HG03439 (cell line): Measurements from ENCODE around the gene TAB2.
A peak's percentile ranks its signal among the peaks of the same experiment; 100 is the strongest.

Experiments
- ATAC-seq: cut with Tn5 transposase; IDR thresholded peaks from one replicate; pipeline ENCODE4 v1.9.1; 2021; ENCODE audit warnings: mild to moderate bottlenecking, moderate library complexity; ENCODE audit not compliant: unreplicated experiment

TAB2 gene

DNA sequence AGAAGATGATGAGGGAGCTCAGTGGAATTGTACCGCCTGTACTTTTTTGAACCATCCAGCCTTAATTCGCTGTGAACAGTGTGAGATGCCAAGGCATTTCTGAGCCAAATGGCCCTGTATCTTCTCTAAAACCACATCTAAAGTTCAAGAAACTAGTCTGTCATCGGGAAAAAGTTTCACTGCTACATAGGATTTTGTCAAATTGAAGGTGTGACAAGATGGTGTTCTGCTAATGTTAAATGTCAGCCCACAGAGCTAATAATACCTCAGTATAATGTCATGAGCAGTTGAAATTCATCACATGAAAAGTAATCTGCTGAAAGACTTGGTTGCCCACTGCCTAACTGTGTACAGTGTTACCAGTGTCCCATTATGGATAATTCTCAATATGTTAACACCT, 92.1 kb downstream of the TAB2 start:
- ATAC-seq: no peak

DNA sequence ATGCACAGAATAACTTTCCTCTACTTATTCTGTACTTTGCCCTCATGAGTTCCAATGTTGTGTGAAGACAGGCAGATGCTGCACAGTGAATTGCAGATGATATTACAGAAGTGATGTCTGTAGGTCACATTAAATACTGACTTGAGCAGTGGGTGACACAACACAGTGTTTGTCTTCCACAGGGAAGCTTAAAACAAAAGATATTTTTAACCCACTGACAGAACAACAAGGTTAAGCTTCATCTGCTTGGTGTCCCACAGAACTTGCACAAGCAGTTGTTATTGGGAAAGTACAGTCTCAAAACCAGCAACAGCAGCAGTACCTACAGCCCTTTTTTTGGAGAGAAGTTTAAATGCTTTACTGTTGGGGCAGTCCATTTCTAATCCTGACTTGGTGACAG, 93.0 kb downstream of the TAB2 start:
- ATAC-seq: no peak

DNA sequence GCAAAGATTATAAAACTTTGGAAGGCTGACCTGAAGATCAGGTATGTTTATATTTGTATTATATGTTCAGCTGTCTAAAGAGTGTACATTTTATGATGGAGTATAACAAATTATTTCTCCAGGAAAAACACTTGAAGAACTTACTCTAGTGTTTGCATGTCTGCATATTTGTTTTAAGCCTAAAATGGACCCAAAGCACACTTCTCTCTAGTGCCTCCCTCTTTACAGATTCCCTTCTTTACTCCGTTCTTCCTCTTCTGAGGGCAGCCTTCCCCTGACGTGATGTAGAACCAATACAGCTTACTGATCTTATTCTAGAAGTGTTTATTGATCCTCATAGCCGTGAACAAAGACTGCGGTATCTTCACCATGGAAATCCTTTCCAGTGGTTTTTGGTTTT, 96.5 kb downstream of the TAB2 start:
- no peak for ATAC-seq

DNA sequence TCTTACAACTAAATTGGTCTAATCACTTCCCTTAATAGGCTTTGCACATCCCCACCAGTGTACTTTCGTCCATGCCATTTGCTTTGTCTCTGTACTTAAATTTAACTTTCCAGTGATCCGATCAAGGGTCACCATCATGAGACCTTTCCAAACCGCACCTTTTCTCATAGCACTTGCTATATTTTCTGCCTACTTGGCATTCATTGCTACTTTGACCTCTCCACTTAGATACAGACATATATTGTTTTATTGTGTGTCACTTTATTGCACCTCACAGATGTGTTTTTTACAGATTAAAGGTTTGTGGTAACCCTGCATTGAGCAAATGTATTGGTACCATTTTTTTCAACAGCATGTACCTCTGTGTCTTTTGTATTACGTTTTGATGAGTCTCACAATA, 97.3 kb downstream of the TAB2 start:
- no peak for ATAC-seq

DNA sequence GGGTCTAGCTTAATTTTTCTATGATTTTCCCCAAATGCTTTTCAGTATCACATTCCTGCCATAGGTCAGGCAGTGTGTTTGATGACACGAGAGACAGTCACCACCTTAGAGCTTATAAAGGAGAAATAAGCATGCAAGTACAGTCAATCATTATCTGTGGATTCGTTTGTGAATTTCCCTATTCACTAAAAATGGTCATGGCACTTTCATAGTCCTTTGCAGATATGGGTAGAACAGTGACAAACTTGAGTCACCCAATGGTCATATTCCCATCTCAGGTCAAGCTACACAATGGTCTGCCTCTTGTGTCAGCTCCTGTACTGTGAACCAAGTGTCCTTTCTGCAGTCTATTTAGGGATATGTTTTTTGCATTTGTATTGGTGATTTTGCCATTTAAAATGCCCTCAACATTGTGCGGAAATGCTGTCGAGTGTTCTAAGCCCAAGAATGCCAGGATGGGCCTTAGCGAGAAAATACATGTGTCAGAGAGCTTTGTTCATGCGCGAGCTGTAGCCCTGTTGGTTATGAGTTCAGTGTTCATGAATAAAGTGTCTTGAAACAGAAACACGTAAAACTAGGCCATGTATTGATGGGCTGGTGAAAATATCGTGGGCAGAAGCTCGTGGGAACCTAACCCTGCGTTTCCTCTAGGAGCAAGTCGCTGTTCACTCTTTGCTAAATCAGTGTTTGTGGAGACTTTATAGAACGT, 102.3 kb downstream of the TAB2 start:
- no peak for ATAC-seq

DNA sequence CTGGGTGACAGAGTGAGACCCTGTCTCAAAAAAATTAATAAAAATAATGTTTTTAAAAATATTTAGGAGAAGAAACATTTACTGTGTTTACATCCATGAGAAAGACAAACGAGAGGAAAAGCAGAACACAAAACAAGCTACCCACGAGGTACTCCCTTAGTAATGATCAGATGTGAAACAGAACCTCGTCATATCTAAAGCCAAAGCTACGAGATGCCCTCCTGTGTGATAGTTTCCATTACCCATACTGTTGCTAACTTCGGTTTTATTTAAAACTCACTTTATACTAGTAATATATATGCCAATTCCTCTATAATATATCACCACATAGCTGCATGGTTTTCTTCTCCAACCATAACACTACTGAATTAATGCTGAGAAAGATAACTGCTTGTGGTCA, 103.6 kb downstream of the TAB2 start:
- no peak for ATAC-seq

DNA sequence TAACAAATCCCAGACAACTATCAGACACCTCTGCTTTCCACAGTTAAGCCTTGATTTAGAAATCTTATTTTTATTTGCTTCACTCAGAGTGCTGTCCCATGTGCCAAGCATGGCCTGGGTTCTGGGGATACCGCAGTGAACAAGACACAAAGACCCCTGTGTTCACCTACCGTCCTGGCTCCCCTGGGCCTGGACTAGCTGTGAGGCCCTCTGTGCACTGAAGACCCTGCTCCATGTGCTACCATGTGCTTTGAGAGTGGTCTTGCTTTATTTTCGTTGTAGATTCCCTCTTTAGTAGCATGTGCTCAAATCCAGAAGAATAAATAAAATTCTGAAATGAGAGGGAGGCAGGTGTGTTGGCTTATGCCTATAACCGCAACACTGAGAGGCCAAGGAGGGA, 105.1 kb downstream of the TAB2 start:
- ATAC-seq: no peak

DNA sequence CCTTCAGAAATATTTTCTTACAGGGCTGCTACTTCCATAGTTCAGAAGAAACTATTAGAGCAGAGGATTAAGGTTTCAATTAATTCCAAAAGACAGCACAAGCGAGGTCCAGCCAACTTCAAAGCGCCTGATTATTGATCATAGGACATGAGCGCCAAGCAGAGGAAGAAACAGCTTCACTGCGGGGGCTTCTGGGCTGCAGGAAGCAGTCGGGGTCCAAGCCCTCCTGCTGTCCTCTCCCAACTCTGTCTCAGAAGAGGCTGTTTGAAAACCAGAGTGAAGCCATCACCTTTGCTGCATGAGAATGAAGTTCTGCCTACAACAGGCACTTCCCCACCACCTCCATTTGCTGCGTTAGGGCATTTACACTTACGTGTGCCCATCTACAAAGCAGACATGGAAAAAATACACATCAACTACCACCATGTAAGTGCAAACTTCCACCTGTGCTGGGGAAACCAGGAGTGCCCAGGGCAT, 106.5 kb downstream of the TAB2 start:
- no peak for ATAC-seq

DNA sequence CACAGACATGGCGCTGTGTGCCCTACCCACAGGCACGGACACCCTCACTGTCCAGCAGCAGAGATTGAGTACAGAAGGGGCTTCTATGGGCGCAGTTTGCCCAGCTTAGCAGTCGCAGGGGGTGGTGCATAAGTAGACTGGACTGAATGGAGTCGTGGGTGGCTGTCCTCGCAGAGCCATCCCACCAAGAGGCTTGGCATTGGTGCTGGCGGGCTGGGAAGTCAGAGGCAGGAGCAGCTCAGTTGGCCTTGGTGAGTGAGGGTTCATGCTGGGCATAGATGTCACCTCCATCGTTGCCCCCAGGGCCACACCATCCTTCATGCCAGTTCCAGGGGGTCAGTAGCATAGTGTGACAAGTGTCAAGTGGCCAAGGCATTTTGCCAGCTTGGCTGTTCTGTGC, 107.7 kb downstream of the TAB2 start:
- ATAC-seq: no peak

DNA sequence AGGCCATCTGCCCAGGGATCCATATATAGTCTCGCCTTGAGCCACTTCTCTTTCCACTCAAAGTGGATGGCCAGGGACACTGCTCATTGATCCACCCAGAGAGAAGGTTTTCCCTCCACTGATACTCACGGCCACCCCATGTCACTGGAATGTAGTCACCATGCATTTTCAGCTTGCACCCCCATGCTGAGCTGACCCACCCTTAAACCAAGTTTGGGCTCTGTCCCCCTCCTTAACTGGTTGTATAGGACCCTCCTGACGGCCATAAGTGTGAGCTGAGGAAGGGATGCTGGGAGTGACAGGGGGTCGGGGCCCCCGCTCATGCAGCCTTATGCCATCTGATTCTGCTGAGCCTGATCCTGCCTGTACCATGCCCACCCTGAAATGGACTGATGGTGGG, 108.2 kb downstream of the TAB2 start:
- ATAC-seq: no peak

DNA sequence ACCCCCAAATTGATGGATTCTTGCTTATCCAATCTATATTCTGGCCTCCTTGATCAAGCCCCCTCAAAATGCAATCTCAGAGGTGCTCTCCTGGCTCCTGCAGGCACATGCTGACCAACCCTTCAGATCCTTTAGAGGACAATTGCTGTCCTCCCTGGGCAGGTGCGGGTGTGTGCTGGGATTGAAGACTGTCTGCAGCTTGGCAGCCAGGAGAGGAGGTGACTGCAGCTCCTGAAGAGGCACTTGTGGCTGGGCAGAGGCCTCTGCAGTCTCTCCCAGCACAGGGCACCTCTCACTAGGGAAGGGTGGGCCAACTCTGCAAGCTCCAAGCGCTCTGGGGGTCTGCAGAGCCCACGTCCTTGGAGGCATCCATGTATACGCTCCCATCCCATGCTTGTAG, 111.1 kb downstream of the TAB2 start:
- no peak for ATAC-seq

DNA sequence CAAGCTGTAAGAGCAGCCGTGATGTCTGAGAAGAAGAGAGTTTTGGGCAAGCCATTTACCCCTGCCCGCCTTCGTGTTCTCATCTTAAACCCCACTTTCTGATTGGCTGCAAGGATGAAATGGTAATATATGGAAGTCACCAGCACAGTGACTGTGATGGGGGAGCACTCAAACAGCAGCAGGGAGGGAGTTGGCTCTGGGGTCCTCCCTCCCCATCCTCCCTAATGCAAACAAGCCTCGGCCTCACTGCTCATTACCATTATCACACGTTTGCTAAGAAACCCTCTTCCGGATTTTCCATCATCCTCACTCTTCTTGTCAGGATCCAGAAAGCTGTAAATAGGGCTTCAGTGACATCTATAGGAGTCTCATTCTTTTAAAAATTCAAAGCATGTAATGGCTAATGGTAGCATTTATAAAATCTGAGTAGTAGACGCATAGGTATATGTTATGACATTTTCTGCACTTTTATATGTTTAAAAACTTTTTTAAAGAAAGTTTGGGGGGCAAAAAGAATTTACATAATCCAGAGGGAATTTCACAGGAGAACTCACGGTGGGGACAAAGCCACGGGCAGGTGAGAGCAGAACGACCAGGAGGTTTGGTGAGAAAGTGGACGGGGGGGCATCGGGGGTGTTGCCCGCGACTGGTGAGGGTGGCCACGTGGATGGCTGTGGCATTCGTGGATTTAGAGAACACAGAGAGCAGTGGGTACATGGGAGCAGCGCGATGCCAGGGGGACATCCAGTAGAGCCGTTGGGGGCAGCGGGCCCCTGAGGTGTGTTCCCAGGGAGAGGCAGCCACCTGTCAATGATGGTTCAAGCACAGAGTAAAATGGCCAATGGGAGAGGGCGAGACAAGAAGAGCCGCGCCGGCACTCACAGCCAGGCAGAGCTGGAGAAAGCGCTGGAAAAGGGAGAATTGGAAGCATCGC, 112.2 kb downstream of the TAB2 start:
- no peak for ATAC-seq

DNA sequence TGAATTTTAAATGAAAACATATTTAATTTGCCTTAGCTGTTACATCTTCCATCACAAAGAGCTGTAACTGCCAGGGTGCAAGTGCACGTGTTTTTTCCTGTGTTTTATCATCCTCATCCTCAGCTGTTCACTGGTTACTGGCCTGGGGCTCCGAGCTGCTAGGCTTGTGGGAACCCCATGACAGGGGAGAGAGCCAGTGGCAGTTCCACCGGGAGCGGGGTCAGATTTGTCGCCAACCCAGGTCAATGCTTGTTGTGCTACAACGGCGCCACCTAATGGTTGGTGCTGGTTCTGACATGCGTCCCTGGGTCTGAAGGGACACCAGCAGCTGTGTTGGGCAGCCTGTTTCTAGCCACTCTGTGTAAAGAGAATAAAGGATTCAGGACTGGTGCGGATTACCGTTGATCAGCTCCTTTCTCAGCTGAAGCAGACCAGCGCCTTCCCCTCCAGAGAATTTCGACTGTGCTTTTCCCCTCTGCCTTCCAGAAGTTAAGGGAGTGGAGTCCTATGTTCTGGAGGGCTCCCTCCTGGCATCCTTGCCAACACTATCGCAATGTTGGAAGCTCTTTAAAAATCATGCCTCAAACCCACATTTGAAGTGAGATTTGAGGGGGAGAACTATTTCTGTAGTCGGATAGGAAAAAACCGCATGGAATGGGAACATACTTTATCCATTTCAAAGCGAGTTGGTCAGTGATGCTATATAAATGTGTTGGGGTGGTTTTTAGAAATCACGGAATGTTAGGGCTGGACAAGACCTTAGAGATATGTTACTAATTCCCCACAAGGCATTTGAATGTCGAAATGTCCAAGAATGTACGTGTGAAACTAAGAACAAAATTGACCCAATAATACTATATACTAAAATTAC, 114.6 kb downstream of the TAB2 start:
- ATAC-seq: peak; percentile 81

DNA sequence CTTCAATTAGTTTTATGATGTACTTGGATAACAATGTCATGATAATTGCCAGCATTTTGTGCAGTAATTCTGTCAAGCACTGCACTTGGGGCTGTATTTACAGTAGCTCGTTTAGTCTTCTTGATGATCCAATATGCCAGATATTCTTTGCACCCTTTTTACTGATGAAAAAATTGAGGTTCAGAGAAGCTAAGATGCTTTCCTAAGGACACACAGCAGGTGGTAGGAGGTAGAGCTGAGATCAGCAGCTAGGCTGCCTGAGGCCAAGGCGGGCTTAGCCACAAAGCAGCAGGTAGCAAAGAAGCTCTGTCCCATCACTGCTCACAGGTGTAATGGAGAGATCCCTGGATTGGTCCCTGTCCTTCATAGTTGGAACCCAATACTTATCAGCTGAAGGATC, 115.9 kb downstream of the TAB2 start:
- ATAC-seq: no peak

DNA sequence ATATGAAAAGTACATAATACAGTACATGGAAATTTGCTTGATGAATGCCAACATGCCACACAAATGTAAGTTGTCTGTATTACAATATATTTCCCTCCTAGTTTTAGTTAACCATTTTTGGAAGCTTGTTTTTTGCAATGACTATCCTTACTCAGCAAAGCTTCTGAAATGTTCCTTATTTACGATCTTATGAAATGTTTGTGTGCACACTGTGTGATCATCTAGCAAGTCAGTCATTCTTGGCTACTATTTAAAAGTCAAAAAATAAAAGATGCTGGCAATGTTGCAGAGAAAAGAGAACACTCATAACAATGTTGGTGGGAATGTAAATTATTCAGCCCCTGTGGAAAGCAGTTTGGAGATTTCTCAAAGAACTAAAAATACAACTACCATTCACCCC, 116.4 kb downstream of the TAB2 start:
- no peak for ATAC-seq

DNA sequence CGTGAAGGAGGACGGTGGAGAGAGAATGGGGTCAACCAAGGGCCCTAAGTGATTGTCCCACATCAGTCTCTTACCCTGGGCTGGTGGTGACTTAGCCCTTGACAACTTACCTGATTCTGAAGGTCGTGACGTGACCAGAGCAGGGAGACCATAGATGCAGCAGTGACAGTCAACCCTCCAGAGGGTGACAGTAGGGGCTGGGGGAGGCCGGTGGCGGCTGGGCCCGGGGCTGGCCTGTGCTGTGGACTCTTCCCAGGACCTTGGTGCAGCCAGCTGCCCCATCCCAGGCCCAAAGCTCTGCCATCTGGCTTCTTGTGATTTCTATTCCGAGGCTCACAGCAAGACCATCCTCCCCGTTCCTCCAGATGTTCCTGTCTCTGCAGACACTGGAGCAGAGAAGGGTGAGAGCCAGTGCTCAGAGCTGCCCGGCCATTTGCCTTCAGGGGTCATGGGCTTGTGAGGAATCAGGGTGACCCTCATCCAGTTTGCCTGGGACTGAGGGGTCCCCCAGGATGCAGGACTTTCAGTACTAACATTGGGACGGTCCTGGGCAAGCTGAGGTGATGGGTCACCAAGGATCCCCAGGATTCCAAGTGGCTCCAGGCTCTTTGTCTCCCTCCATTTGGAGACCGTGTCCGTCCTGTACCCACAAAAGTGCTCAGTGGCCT, 118.5 kb downstream of the TAB2 start:
- no peak for ATAC-seq

DNA sequence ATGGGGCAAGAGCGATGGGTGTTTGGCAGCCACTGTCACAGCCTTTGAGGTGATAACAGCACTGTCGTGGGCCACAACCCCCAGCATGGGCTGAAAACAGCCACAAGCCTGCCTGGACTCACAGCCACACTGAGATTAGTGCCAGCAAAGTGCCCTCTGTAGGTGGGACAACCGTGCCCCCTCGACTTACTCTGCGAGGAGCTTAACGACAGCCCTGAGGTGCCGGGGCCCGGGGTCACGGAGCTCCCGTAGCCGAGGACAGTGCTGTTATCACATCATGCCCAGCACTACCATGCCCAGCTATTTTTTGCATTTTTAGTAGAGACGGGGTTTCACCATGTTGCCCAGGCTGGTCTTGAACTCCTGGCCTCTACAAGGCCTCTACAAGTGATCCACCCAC, 119.1 kb downstream of the TAB2 start:
- ATAC-seq: no peak

DNA sequence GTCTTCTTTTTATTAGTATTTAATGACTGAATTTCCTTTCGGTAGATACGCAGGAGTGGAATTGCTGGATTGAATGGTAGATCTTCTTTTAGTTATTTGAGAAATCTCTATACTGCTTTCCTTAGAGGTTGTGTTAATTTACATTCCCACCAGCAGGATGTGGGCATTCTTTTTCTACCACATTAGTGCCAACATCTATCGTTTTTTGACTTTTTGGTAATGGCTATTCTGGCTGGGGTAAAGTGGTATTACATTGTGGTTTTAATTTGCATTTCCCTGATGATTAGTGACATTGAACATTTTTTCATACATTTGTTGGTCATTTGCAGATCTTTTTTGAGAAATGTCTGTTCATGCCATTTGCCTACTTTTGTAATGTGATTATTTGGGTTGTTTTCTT, 119.7 kb downstream of the TAB2 start:
- ATAC-seq: no peak

DNA sequence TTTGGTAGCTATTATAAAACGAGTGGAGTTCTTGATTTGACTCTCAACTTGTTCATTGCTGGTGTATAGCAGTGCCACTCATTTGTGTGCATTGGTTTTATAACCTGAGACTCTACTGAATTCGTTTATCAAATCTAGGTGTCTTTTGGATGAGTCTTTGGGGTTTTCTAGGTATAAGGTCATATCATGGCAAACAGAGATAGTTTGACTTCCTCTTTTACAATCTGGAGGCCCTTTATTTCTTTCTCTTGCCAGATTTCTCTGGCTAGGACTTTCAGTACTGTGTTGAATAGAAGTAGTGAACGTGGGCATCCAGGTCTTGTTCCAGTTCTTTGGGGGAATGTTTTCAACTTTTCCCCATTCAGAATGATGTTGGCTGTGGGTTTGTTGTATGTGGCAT, 121.3 kb downstream of the TAB2 start:
- no peak for ATAC-seq

DNA sequence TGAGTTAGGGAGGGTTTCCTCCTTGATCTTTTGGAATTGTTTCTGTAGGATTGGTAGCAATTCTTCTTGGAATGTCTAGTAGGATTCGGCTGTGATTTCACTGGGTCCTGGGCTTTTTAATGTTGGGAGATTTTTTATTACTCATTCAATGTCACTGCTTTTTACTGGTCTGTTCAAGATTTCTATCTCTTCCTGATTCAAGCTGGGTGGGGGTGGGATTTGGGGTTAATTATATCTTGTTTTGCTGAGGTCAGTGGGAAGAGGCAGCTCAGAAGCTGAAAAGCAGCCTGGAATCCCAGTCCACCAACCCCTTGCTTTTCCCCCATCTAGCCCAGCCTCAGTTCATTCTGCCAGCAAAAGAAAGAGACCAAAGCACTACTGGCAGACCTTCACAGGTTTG, 122.1 kb downstream of the TAB2 start:
- ATAC-seq: no peak
